ENCODE measurements around the gene GABRB1.

- TF ChIP-seq CTCF (conservative IDR thresholded peaks at IDR 0.05 in 1 of 2, IDR thresholded peaks at IDR 0.05 in 1 of 2; ENCODE audit: extremely low read depth in 1 of 2, insufficient read depth in 1 of 2, low read depth in 1 of 2, low read length in 2 of 2) (no peak), EZH2 (IDR thresholded peaks at IDR 0.05; ENCODE audit: borderline replicate concordance, low read length) (no peak)
Observed at GRCh38 chr4:47274901-47275300, 243.5 kb downstream of the GABRB1 start.

All from mammary epithelial cell (primary cell).